ENCODE results near the gene GLUL.
A peak's percentile ranks its signal among the peaks of the same experiment; 100 is the strongest.

GLUL gene

GRCh38 chr1:182391362-182392049 is at the start of gene GLUL:
TSS of gene GLUL (minus strand) at chr1:182391790. CDS start at chr1:182388737, 3,053 bp downstream.
- DNase-seq, result peak; percentile 81 to 90

- DNase-seq, result no peak
Measured at GRCh38 chr1:182438326-182438725, 46.7 kb upstream of the GLUL start.

- DNase-seq, result no peak
Measured at GRCh38 chr1:182433580-182433979, 42.0 kb upstream of the GLUL start.

GRCh38 chr1:182431278-182431677 is 39.7 kb upstream of the GLUL start:
- no peak for DNase-seq

GRCh38 chr1:182430263-182431068 is 38.9 kb upstream of the GLUL start:
- peak; percentile 66 to 72 for DNase-seq

GRCh38 chr1:182428043-182428442 is 36.5 kb upstream of the GLUL start:
- no peak for DNase-seq

- no peak for DNase-seq
Measured at GRCh38 chr1:182426442-182427430, 35.1 kb upstream of the GLUL start.

GRCh38 chr1:182415789-182416188 is 24.2 kb upstream of the GLUL start:
- DNase-seq, result no peak

GRCh38 chr1:182413969-182414368 is 22.4 kb upstream of the GLUL start:
- no peak for DNase-seq

- DNase-seq, result no peak
Measured at GRCh38 chr1:182413486-182413885, 21.9 kb upstream of the GLUL start.

- DNase-seq, result no peak
Measured at GRCh38 chr1:182410620-182411273, 19.2 kb upstream of the GLUL start.

- DNase-seq, result no peak
Measured at GRCh38 chr1:182410138-182410537, 18.5 kb upstream of the GLUL start.

GRCh38 chr1:182408435-182409075 is 17.0 kb upstream of the GLUL start:
- DNase-seq, result no peak

GRCh38 chr1:182407724-182408123 is 16.1 kb upstream of the GLUL start:
- no peak for DNase-seq

GRCh38 chr1:182406012-182406411 is 14.4 kb upstream of the GLUL start:
- DNase-seq, result no peak

GRCh38 chr1:182405578-182405977 is 14.0 kb upstream of the GLUL start:
- no peak for DNase-seq

- DNase-seq, result no peak
Measured at GRCh38 chr1:182404781-182405180, 13.2 kb upstream of the GLUL start.

GRCh38 chr1:182400567-182400966 is 9.0 kb upstream of the GLUL start, which contains the start of gene TEDDM1:
TSS of gene TEDDM1 (minus strand) at chr1:182400667. CDS start at chr1:182400485, 182 bp downstream.
- DNase-seq, result no peak

GRCh38 chr1:182397653-182398393 is 6.2 kb upstream of the GLUL start:
- peak; percentile 66 to 72 for DNase-seq

- no peak for DNase-seq
Measured at GRCh38 chr1:182395906-182396305, 4.3 kb upstream of the GLUL start.

Measured in AML-193 (cell line).